SU-DHL-6 (cell line): ENCODE measurements around the gene KRT77.

Source experiments
- H2AFZ ChIP-seq: fragments of 200-600 bp; sonication (generic); 2 replicates; pipeline ENCODE4 v1.6.1; 2014; ENCODE audit warnings: low read depth, mild to moderate bottlenecking, moderate library complexity, mixed read lengths, antibody characterized with exemption, low read length; ENCODE audit not compliant: severe bottlenecking
- H3F3A ChIP-seq: fragments of 200-600 bp; shearing (Covaris generic); 2 replicates; pipeline ENCODE4 v1.6.0; 2016; ENCODE audit warnings: antibody characterized with exemption, mild to moderate bottlenecking; ENCODE audit not compliant: insufficient read depth
- H3K27ac ChIP-seq: fragments of 200-600 bp; sonication (generic); 2 replicates; pipeline ENCODE4 v1.5.1; 2016; ENCODE audit warnings: low read depth, mild to moderate bottlenecking, low read length, moderate library complexity, mixed read lengths
- H3K27me3 ChIP-seq: fragments of 200-600 bp; sonication (generic), shearing (Covaris generic); 2 replicates; pipeline ENCODE4 v1.6.0; 2014; ENCODE audit warnings: mild to moderate bottlenecking, low read length
- H3K36me3 ChIP-seq: fragments of 200-600 bp; sonication (generic); 2 replicates; pipeline ENCODE4 v1.6.1; 2014; ENCODE audit warnings: mild to moderate bottlenecking, low read length, mixed read lengths
- H3K4me2 ChIP-seq: fragments of 300-600, 200-600 bp; shearing (Covaris generic), sonication (generic); 2 replicates; pipeline ENCODE4 v1.6.0; 2014; ENCODE audit warnings: low read length, low read depth, mild to moderate bottlenecking; ENCODE audit not compliant: poor library complexity, severe bottlenecking
- H3K4me3 ChIP-seq: fragments of 200-600 bp; sonication (generic); 2 replicates; pipeline ENCODE4 v1.5.1; 2014; ENCODE audit warnings: antibody characterized with exemption, low read length, mild to moderate bottlenecking, mixed read lengths; ENCODE audit not compliant: insufficient read depth, poor library complexity, severe bottlenecking
- H3K79me2 ChIP-seq: fragments of 200-600 bp; sonication (generic); 2 replicates; pipeline ENCODE4 v1.6.1; 2014; ENCODE audit warnings: mild to moderate bottlenecking, low read length, moderate library complexity; ENCODE audit not compliant: insufficient read depth
- H3K9ac ChIP-seq: fragments of 200-600 bp; sonication (generic); 2 replicates; pipeline ENCODE4 v1.7.0; 2014; ENCODE audit warnings: mild to moderate bottlenecking, low read length
- H3K9me2 ChIP-seq: fragments of 200-600 bp; sonication (generic); replicated peaks from 2 replicates; pipeline ENCODE4 v1.6.1; 2014; ENCODE audit warnings: low read length; ENCODE audit not compliant: insufficient read depth
- H3K9me3 ChIP-seq: fragments of 200-600 bp; sonication (generic); 2 replicates; pipeline ENCODE4 v1.6.1; 2014; ENCODE audit warnings: low read length, mixed read lengths; ENCODE audit not compliant: insufficient read depth
- H4K20me1 ChIP-seq: fragments of 200-600 bp; sonication (generic); 2 replicates; pipeline ENCODE4 v1.6.1; 2014; ENCODE audit warnings: low read depth, mild to moderate bottlenecking, antibody characterized with exemption, low read length, moderate library complexity, mixed read lengths
- CTCF ChIP-seq: fragments of 200-600 bp; sonication (generic); IDR thresholded peaks from one replicate; pipeline ENCODE4 v1.5.1; 2017; ENCODE audit warnings: antibody characterized with exemption, mild to moderate bottlenecking, low read length, moderate library complexity; ENCODE audit not compliant: insufficient read depth, poor library complexity, severe bottlenecking
- EZH2phosphoT487 ChIP-seq: fragments of 200-600 bp; sonication (generic), shearing (Covaris generic); conservative IDR thresholded peaks from 2 replicates; pipeline ENCODE4 v1.6.1; 2018; ENCODE audit warnings: mild to moderate bottlenecking, antibody characterized with exemption, low read length, moderate library complexity, mixed read lengths

Gene KRT77

GRCh38 chr12:52740584-52740983, 37.3 kb upstream of the KRT77 start:
- Histone ChIP-seq H3K79me2 (no peaks in the 10 kb centered on the region), H3K36me3 (no peaks in the 10 kb centered on the region), H3K27ac (no peak overlapping the region), H3K4me3 (no peak overlapping the region), H3K27me3 (no peaks in the 10 kb centered on the region), H3F3A (no peaks in the 10 kb centered on the region), H2AFZ (no peak overlapping the region), H4K20me1 (no peaks in the 10 kb centered on the region), H3K4me2 (no peak overlapping the region), H3K9ac (no peak overlapping the region), H3K9me3 (no peaks in the 10 kb centered on the region), H3K9me2 (no peaks in the 10 kb centered on the region)
- TF ChIP-seq EZH2phosphoT487 (no peak), CTCF (no peak)

- H3K27me3 ChIP-seq = no peaks in the 10 kb centered on the region
- H3K9ac ChIP-seq = no peak overlapping the region
- no peak overlapping the region for H3K4me2 ChIP-seq
- TF ChIP-seq CTCF = no peak
- no peak for TF ChIP-seq EZH2phosphoT487
- H3K4me3 ChIP-seq = no peak overlapping the region
- H3K27ac ChIP-seq = no peak overlapping the region
- H3K9me3 ChIP-seq = no peaks in the 10 kb centered on the region
- H3K79me2 ChIP-seq = no peaks in the 10 kb centered on the region
- no peaks in the 10 kb centered on the region for H3K36me3 ChIP-seq
- no peaks in the 10 kb centered on the region for H4K20me1 ChIP-seq
- H2AFZ ChIP-seq = no peak overlapping the region
- H3K9me2 ChIP-seq = no peaks in the 10 kb centered on the region
- no peaks in the 10 kb centered on the region for H3F3A ChIP-seq
Observed at GRCh38 chr12:52739963-52740362, 36.6 kb upstream of the KRT77 start.

GRCh38 chr12:52735816-52736632, 32.7 kb upstream of the KRT77 start:
- Histone ChIP-seq H3K9me2 (no peaks in the 10 kb centered on the region), H3K27me3 (no peaks in the 10 kb centered on the region), H3F3A (no peaks in the 10 kb centered on the region), H3K79me2 (no peaks in the 10 kb centered on the region), H4K20me1 (no peaks in the 10 kb centered on the region), H3K9me3 (no peaks in the 10 kb centered on the region), H3K4me3 (no peak overlapping the region), H3K4me2 (no peak overlapping the region), H3K27ac (no peak overlapping the region), H3K36me3 (no peaks in the 10 kb centered on the region), H3K9ac (no peak overlapping the region), H2AFZ (no peak overlapping the region)
- no peak for TF ChIP-seq EZH2phosphoT487
- no peak for TF ChIP-seq CTCF
